Common myeloid progenitor, CD34-positive (primary cell): ENCODE measurements around the gene ZNF695.

Experiments
- CTCF ChIA-PET: fragments of 350-600 bp; sonication (Branson Sonifier 250); formaldehyde crosslinking; loops from one replicate; lab custom pipeline; 2021; ENCODE audit warnings: antibody characterized with exemption; lab: Charles Lee
- POLR2A ChIA-PET: fragments of 350-600 bp; sonication (Branson Sonifier 250); formaldehyde crosslinking; loops from one replicate; lab custom pipeline; 2021; ENCODE audit warnings: antibody characterized with exemption; lab: Charles Lee
- DNase-seq, 3 donors: peaks; one replicate each; pipeline versions ENCODE4 v3.0.0 to v3.0.0-alpha.2; 2013
- H3K27ac ChIP-seq, 2 experiments: 1 replicate in 1 of 2; 2 replicates in 1 of 2; pipeline ENCODE4 v1.7.0; 2013; ENCODE audit warnings: inconsistent platforms in 2 of 2, low read length in 2 of 2, mild to moderate bottlenecking in 2 of 2, low read depth in 1 of 2, moderate library complexity in 1 of 2; ENCODE audit not compliant: severe bottlenecking in 2 of 2, insufficient read depth in 1 of 2, poor library complexity in 1 of 2
- H3K27me3 ChIP-seq, 5 experiments: replicated peaks in 2 of 5; 1 replicate in 3 of 5; 2 replicates in 2 of 5; pipeline versions ENCODE4 v1.6.1 to v1.7.0; 2013; ENCODE audit warnings: low read length in 4 of 5, mild to moderate bottlenecking in 2 of 5, moderate library complexity in 2 of 5, inconsistent platforms in 1 of 5; ENCODE audit not compliant: insufficient read depth in 5 of 5, control insufficient read depth in 4 of 5
- H3K36me3 ChIP-seq, 4 experiments: 1 replicate in 2 of 4; 2 replicates in 2 of 4; pipeline versions ENCODE4 v1.6.1 to v1.7.0; 2013; ENCODE audit warnings: low read length in 3 of 4, control low read depth in 1 of 4, mild to moderate bottlenecking in 1 of 4; ENCODE audit not compliant: control insufficient read depth in 4 of 4, insufficient read depth in 4 of 4
- H3K4me1 ChIP-seq, 4 experiments: 1 replicate in 3 of 4; 2 replicates in 1 of 4; pipeline versions ENCODE4 v1.6.1 to v1.7.1; 2013; ENCODE audit warnings: low read length in 3 of 4, mild to moderate bottlenecking in 3 of 4, control low read depth in 1 of 4, inconsistent platforms in 1 of 4, moderate library complexity in 1 of 4; ENCODE audit not compliant: control insufficient read depth in 4 of 4, insufficient read depth in 4 of 4; ENCODE audit errors: control extremely low read depth in 1 of 4
- H3K4me3 ChIP-seq, 7 experiments: 1 replicate in 4 of 7; 2 replicates in 3 of 7; pipeline versions ENCODE4 v1.5.1 to v1.7.0; 2013; ENCODE audit warnings: mild to moderate bottlenecking in 7 of 7, low read length in 6 of 7, moderate library complexity in 6 of 7, inconsistent platforms in 2 of 7, low read depth in 2 of 7, control low read depth in 1 of 7; ENCODE audit not compliant: insufficient read depth in 4 of 7, control insufficient read depth in 1 of 7; ENCODE audit errors: extremely low read depth in 1 of 7
- H3K9me3 ChIP-seq, 5 experiments: 1 replicate in 4 of 5; 2 replicates in 1 of 5; pipeline versions ENCODE4 v1.6.1 to v1.7.1; 2013; ENCODE audit warnings: low read length in 4 of 5, mild to moderate bottlenecking in 2 of 5, inconsistent platforms in 1 of 5, low read depth in 1 of 5, moderate library complexity in 1 of 5; ENCODE audit not compliant: control insufficient read depth in 4 of 5, insufficient read depth in 2 of 5; ENCODE audit errors: control extremely low read depth in 1 of 5
- WGBS: methylation state at CpG from one replicate; pipeline ENCODE4 v1.1.5; 2013; ENCODE audit not compliant: insufficient coverage; 5-methylcytosine and 5-hydroxymethylcytosine counted together

ZNF695 gene

GRCh38 chr1:246969621-246970020, 38.2 kb downstream of the ZNF695 start:
- POLR2A ChIA-PET, result no interaction called here
- peaks cover 0 to 4% (median 3%) of the 10 kb centered on the region in 4 experiments for H3K36me3 ChIP-seq
- H3K27ac ChIP-seq, result no peak overlapping the region
- peaks cover 3 to 50% (median 9%) of the 10 kb centered on the region in 5 experiments for H3K9me3 ChIP-seq
- no peak for DNase-seq
- CTCF ChIA-PET, result interaction anchor here (1.1 to 3.7 kb wide), 6 partner anchors 9 to 72 kb away, joined by 3 to 19 read pairs (median 5); no protein-coding TSS in a partner anchor
- no CpG with 5 or more reads among the region's 3 CpGs for WGBS
- no peaks in the 10 kb centered on the region for H3K4me1 ChIP-seq
- no peaks in the 10 kb centered on the region for H3K27me3 ChIP-seq
- no peak overlapping the region for H3K4me3 ChIP-seq

- Histone ChIP-seq H3K36me3 (peaks cover 0 to 9% (median 3%) of the 10 kb centered on the region in 4 experiments), H3K4me3 (no peak overlapping the region), H3K9me3 (peaks cover 2 to 44% (median 9%) of the 10 kb centered on the region in 5 experiments), H3K4me1 (peaks cover 4 to 14% (median 11%) of the 10 kb centered on the region in 4 experiments), H3K27ac (no peak overlapping the region), H3K27me3 (no peaks in the 10 kb centered on the region)
- no peak for DNase-seq
- ChIA-PET CTCF (interaction anchor here (2.0 kb wide), 1 partner anchor 59 kb away, joined by 7 read pairs; no protein-coding TSS in a partner anchor), POLR2A (no interaction called here)
- 100% methylated on average over 1 of the region's 2 CpGs for WGBS
These were observed 41.4 kb downstream of the ZNF695 start for GRCh38 chr1:246966502-246966901.

- 0% methylated on average over 1 of the region's 1 CpG for WGBS
- Histone ChIP-seq H3K27ac (peak overlapping the region; percentile 37 to 80), H3K9me3 (peaks cover 0 to 4% (median 0%) of the 10 kb centered on the region in 5 experiments), H3K4me3 (peak overlapping the region in 5 of 7 experiments; percentile 17 to 55 (median 48)), H3K27me3 (no peaks in the 10 kb centered on the region), H3K36me3 (peaks cover 0 to 5% (median 0%) of the 10 kb centered on the region in 4 experiments), H3K4me1 (peaks cover 14 to 32% (median 26%) of the 10 kb centered on the region in 4 experiments)
- peak; percentile 88 to 95 (median 91) for DNase-seq
- ChIA-PET POLR2A (interaction anchor here (0.6 to 1.4 kb wide), 2 partner anchors 28 to 149 kb away, joined by 3 to 6 read pairs; partner anchors contain the start of gene AHCTF1), CTCF (interaction anchor here (0.7 to 3.0 kb wide), 17 partner anchors 9 to 271 kb away, joined by 3 to 19 read pairs (median 4); partner anchors contain the start of genes AHCTF1 and ZNF670)
These were observed 47.7 kb downstream of the ZNF695 start for GRCh38 chr1:246959944-246960693.

DNA sequence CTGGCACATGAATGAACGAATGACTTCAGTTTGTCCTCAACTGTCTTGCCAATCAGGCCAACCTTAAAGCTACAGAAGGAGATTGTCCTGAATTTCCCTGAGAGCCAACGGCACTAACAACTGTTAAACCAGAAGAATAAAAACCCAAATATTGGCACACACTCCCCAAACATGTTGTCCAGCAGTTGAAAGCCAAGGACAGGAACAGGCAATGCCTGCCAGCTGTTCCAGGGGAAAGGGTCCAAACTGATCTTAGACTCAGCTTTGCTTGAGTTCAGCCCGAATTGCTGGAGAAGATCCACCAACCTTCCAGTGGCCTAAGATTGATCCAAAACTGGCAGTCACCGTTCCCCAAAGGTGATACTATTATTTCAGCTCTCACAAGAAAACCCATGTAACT, 53.7 kb downstream of the ZNF695 start:
- Histone ChIP-seq H3K27me3 (no peaks in the 10 kb centered on the region), H3K4me1 (peaks cover 0 to 4% (median 2%) of the 10 kb centered on the region in 4 experiments), H3K4me3 (no peak overlapping the region), H3K9me3 (no peaks in the 10 kb centered on the region), H3K27ac (no peak overlapping the region), H3K36me3 (peaks cover 0 to 2% (median 0%) of the 10 kb centered on the region in 4 experiments)
- ChIA-PET POLR2A (interaction anchor here (0.6 kb wide), 1 partner anchor 20 kb away, joined by 3 read pairs; no protein-coding TSS in a partner anchor), CTCF (interaction anchor here (0.8 to 1.3 kb wide), 2 partner anchors 11 to 47 kb away, joined by 3 to 4 read pairs; no protein-coding TSS in a partner anchor)
- no peak for DNase-seq
- WGBS, result 98% methylated on average over 3 of the region's 4 CpGs

- ChIA-PET CTCF (interaction anchor here (0.6 to 2.0 kb wide), 3 partner anchors 9 to 64 kb away, joined by 3 to 11 read pairs (median 3); no protein-coding TSS in a partner anchor), POLR2A (no interaction called here)
- Histone ChIP-seq H3K27me3 (no peaks in the 10 kb centered on the region), H3K4me3 (no peak overlapping the region), H3K4me1 (peaks cover 0 to 3% (median 2%) of the 10 kb centered on the region in 4 experiments), H3K27ac (no peak overlapping the region), H3K9me3 (no peaks in the 10 kb centered on the region), H3K36me3 (peaks cover 0 to 2% (median 0%) of the 10 kb centered on the region in 4 experiments)
- 93% methylated on average over 4 of the region's 4 CpGs for WGBS
- no peak for DNase-seq
These were observed 56.4 kb downstream of the ZNF695 start for GRCh38 chr1:246951413-246951812.

- Histone ChIP-seq H3K9me3 (no peaks in the 10 kb centered on the region), H3K27ac (no peak overlapping the region), H3K4me3 (no peak overlapping the region), H3K36me3 (peaks cover 0 to 2% (median 0%) of the 10 kb centered on the region in 4 experiments), H3K27me3 (no peaks in the 10 kb centered on the region), H3K4me1 (peaks cover 0 to 3% (median 2%) of the 10 kb centered on the region in 4 experiments)
- ChIA-PET CTCF (interaction anchor here (2.0 kb wide), 1 partner anchor 10 kb away, joined by 11 read pairs; no protein-coding TSS in a partner anchor), POLR2A (no interaction called here)
- WGBS, result 100% methylated on average over 1 of the region's 3 CpGs
- DNase-seq, result no peak
These were observed 57.9 kb downstream of the ZNF695 start for GRCh38 chr1:246949956-246950355.
